ENCODE data around the gene MANSC1.
"Not testable (repeated sequence)": the region's sequence is repeated elsewhere in the genome, so short reads cannot be mapped to it uniquely, and the experiment has no call there.

Gene MANSC1

GRCh38 chr12:12319451-12320183 lies 30.4 kb downstream of the MANSC1 start:
- Histone ChIP-seq H3K27ac (ENCODE audit: low read depth, low read length) (no peak overlapping the region), H3K4me2 (ENCODE audit: low read length) (no peak overlapping the region), H3K27me3 (ENCODE audit: control insufficient read depth, low read length) (no peaks in the 10 kb centered on the region), H3K9me3 (ENCODE audit: control insufficient read depth, insufficient read depth, low read length) (no peaks in the 10 kb centered on the region), H3K4me1 (ENCODE audit: control insufficient read depth, low read length) (no peaks in the 10 kb centered on the region), H3K4me3 (ENCODE audit: low read length) (no peak overlapping the region), H3K36me3 (ENCODE audit: control insufficient read depth, low read length) (no peaks in the 10 kb centered on the region), H3F3A (ENCODE audit: control insufficient read depth, insufficient read depth) (no peaks in the 10 kb centered on the region), H3K79me2 (ENCODE audit: control insufficient read depth, low read length) (no peaks in the 10 kb centered on the region), H4K20me1 (ENCODE audit: control insufficient read depth, insufficient read depth, low read depth, low read length) (no peaks in the 10 kb centered on the region), H3K9me2 (replicated peaks; ENCODE audit: control insufficient read depth, low read length) (no peaks in the 10 kb centered on the region)
- no peak for TF ChIP-seq EZH2phosphoT487 (IDR thresholded peaks at IDR 0.05; ENCODE audit: borderline replicate concordance, low read length)
- TF ChIP-seq, protein P1, sequence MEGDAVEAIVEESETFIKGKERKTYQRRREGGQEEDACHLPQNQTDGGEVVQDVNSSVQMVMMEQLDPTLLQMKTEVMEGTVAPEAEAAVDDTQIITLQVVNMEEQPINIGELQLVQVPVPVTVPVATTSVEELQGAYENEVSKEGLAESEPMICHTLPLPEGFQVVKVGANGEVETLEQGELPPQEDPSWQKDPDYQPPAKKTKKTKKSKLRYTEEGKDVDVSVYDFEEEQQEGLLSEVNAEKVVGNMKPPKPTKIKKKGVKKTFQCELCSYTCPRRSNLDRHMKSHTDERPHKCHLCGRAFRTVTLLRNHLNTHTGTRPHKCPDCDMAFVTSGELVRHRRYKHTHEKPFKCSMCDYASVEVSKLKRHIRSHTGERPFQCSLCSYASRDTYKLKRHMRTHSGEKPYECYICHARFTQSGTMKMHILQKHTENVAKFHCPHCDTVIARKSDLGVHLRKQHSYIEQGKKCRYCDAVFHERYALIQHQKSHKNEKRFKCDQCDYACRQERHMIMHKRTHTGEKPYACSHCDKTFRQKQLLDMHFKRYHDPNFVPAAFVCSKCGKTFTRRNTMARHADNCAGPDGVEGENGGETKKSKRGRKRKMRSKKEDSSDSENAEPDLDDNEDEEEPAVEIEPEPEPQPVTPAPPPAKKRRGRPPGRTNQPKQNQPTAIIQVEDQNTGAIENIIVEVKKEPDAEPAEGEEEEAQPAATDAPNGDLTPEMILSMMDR (IDR thresholded peaks at IDR 0.05; ENCODE audit: low read depth, low read length, poor library complexity, severe bottlenecking): no peak

DNA sequence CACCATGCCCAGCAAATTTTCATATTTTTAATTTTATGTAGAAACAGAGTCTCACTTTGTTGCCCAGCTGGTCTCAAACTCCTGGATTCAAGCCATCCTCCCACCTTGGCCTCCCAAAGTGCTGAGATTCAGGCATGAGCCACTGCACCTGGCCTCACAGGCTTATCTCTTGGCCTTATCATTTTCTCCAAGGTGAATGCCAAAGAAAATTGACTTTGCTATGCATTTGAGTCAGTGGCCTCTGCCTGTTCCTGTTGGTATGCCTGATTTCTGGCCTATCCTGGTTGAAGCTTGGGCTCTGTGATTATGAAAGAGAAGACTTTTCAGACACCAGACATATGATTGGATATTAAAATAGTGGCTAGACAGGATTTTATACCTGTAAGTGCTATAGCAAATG lies 34.2 kb downstream of the MANSC1 start:
- Histone ChIP-seq H3K4me2 (ENCODE audit: low read length) (no peak overlapping the region), H3K27me3 (ENCODE audit: control insufficient read depth, low read length) (no peaks in the 10 kb centered on the region), H3K9me2 (replicated peaks; ENCODE audit: control insufficient read depth, low read length) (no peaks in the 10 kb centered on the region), H3K4me3 (ENCODE audit: low read length) (no peak overlapping the region), H3K4me1 (ENCODE audit: control insufficient read depth, low read length) (no peaks in the 10 kb centered on the region), H3K27ac (ENCODE audit: low read depth, low read length) (no peak overlapping the region), H4K20me1 (ENCODE audit: control insufficient read depth, insufficient read depth, low read depth, low read length) (no peaks in the 10 kb centered on the region), H3F3A (ENCODE audit: control insufficient read depth, insufficient read depth) (no peaks in the 10 kb centered on the region), H3K79me2 (ENCODE audit: control insufficient read depth, low read length) (no peaks in the 10 kb centered on the region), H3K36me3 (ENCODE audit: control insufficient read depth, low read length) (no peaks in the 10 kb centered on the region), H3K9me3 (ENCODE audit: control insufficient read depth, insufficient read depth, low read length) (no peaks in the 10 kb centered on the region)
- TF ChIP-seq, protein P1 (IDR thresholded peaks at IDR 0.05; ENCODE audit: low read depth, low read length, poor library complexity, severe bottlenecking): no peak
- no peak for TF ChIP-seq EZH2phosphoT487 (IDR thresholded peaks at IDR 0.05; ENCODE audit: borderline replicate concordance, low read length)

DNA sequence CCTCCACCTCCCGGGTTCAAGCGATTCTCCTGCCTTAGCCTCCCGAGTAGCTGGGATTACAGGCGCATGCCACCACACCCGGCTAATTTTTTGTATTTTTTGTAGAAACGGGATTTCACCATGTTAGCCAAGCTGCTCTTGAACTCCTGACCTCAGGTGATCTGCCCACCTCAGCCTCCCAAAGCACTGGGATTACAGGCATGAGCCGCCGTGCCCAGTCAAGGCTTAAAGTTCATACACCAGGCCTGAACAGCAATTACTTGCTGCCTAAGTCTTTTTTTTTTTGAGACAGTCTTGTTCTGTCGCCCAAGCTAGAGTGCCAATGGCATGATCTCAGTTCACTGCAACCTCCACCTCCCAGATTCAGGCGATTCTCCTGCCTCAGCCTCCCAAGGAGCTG lies 39.3 kb downstream of the MANSC1 start:
- not testable (repeated sequence) for H3F3A ChIP-seq (ENCODE audit: control insufficient read depth, insufficient read depth); H3K4me1 ChIP-seq (ENCODE audit: control insufficient read depth, low read length); H3K79me2 ChIP-seq (ENCODE audit: control insufficient read depth, low read length); H3K27me3 ChIP-seq (ENCODE audit: control insufficient read depth, low read length); H3K36me3 ChIP-seq (ENCODE audit: control insufficient read depth, low read length); H3K4me2 ChIP-seq (ENCODE audit: low read length); H3K27ac ChIP-seq (ENCODE audit: low read depth, low read length); H3K4me3 ChIP-seq (ENCODE audit: low read length); H3K9me2 ChIP-seq (replicated peaks; ENCODE audit: control insufficient read depth, low read length); H3K9me3 ChIP-seq (ENCODE audit: control insufficient read depth, insufficient read depth, low read length); H4K20me1 ChIP-seq (ENCODE audit: control insufficient read depth, insufficient read depth, low read depth, low read length)

DNA sequence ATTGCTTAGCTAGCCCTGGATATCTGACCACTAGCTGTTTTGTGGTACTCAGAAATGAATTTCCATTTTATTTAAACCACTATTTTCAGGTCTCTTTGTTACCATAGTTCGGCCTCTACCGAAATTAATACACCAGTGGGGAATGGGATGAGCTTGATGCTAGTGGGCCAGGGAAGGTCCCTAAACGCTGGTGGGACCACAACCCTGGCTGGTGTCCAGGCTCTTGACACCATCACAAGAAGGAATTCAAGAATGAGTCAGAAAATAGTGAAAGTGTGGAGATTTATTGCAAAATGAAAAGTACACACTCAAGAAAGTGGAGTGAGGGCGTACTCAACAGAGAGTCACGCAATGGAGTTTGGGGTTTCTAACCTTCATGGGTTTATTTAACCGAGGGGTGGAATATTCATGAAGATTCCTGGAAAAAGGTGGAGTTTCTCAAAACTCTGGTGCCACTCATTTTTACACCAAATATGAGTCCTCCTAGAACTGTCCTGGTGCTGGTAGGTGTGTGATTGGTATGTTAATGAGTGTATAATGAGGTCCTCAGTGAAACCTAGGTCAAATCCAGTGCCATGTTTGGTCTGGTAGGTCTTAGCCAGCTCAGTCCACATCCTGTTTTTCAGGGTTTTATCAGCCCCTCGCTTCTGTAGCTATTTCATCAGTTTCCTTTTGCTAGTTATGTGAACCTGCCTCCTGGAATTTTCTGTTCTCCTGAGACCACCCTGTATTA lies 44.3 kb downstream of the MANSC1 start:
- no peaks in the 10 kb centered on the region for H3K9me2 ChIP-seq (replicated peaks; ENCODE audit: control insufficient read depth, low read length)
- H4K20me1 ChIP-seq (ENCODE audit: control insufficient read depth, insufficient read depth, low read depth, low read length): no peaks in the 10 kb centered on the region
- no peak overlapping the region for H3K4me3 ChIP-seq (ENCODE audit: low read length)
- H3F3A ChIP-seq (ENCODE audit: control insufficient read depth, insufficient read depth): no peaks in the 10 kb centered on the region
- H3K36me3 ChIP-seq (ENCODE audit: control insufficient read depth, low read length): no peaks in the 10 kb centered on the region
- peaks cover 5% of the 10 kb centered on the region for H3K27me3 ChIP-seq (ENCODE audit: control insufficient read depth, low read length)
- TF ChIP-seq, protein P1 (IDR thresholded peaks at IDR 0.05; ENCODE audit: low read depth, low read length, poor library complexity, severe bottlenecking): no peak
- TF ChIP-seq EZH2phosphoT487 (IDR thresholded peaks at IDR 0.05; ENCODE audit: borderline replicate concordance, low read length): no peak
- no peaks in the 10 kb centered on the region for H3K4me1 ChIP-seq (ENCODE audit: control insufficient read depth, low read length)
- no peak overlapping the region for H3K27ac ChIP-seq (ENCODE audit: low read depth, low read length)
- H3K9me3 ChIP-seq (ENCODE audit: control insufficient read depth, insufficient read depth, low read length): no peaks in the 10 kb centered on the region
- H3K4me2 ChIP-seq (ENCODE audit: low read length): no peak overlapping the region
- no peaks in the 10 kb centered on the region for H3K79me2 ChIP-seq (ENCODE audit: control insufficient read depth, low read length)

Data from DOHH2 (cell line).